CD4-positive, CD25-positive, alpha-beta regulatory T cell (primary cell): ENCODE measurements around the gene ZRANB3. TPM values are rescaled to one million over a fixed set of nuclear protein-coding genes. Genes with fewer than 3 reads are reported as not detected.

ENCODE experiments used
- ATAC-seq, 2 donors: fragments of 150-1000 bp; cut with Tn5 transposase; one replicate each; pipeline ENCODE4 v1.10.0; 2021; ENCODE audit warnings: low read depth in 2 of 2, moderate number of reproducible peaks in 2 of 2, moderate library complexity in 1 of 2
- DNase-seq, 3 donors: peaks; one replicate each; pipeline versions ENCODE4 v3.0.0 to v3.0.0-alpha.2; 2012 to 2022; ENCODE audit warnings: mixed read lengths in 1 of 3
- H3K27ac ChIP-seq: one replicate; pipeline ENCODE4 v1.7.0; 2013; ENCODE audit warnings: mild to moderate bottlenecking, low read length; ENCODE audit not compliant: insufficient read depth, poor library complexity, severe bottlenecking
- H3K27me3 ChIP-seq: one replicate; pipeline ENCODE4 v1.7.0; 2013; ENCODE audit warnings: low read length; ENCODE audit not compliant: control insufficient read depth, insufficient read depth
- H3K36me3 ChIP-seq: one replicate; pipeline ENCODE4 v1.7.0; 2013; ENCODE audit warnings: mild to moderate bottlenecking, low read length, moderate library complexity; ENCODE audit not compliant: control insufficient read depth, insufficient read depth
- H3K4me1 ChIP-seq: 2 replicates; pipeline ENCODE4 v1.7.0; 2013; ENCODE audit warnings: mild to moderate bottlenecking, low read length; ENCODE audit not compliant: insufficient read depth, control insufficient read depth, poor library complexity, severe bottlenecking
- H3K4me3 ChIP-seq: one replicate; pipeline ENCODE4 v1.7.0; 2013; ENCODE audit warnings: low read depth, mild to moderate bottlenecking, low read length, moderate library complexity
- H3K9me3 ChIP-seq, 2 experiments: 1 replicate in 1 of 2; 2 replicates in 1 of 2; pipeline ENCODE4 v1.7.0; 2013; ENCODE audit warnings: low read length in 2 of 2, mild to moderate bottlenecking in 1 of 2, moderate library complexity in 1 of 2; ENCODE audit not compliant: control insufficient read depth in 2 of 2
- H3K27ac Mint-ChIP-seq, 3 donors: one replicate each; pipeline ENCODE4 v1.8.0; 2020 to 2022; ENCODE audit warnings: mild to moderate bottlenecking in 3 of 3, mixed read lengths in 3 of 3, moderate library complexity in 2 of 3
- H3K27me3 Mint-ChIP-seq: one replicate; pipeline ENCODE4 v1.8.0; 2022; ENCODE audit warnings: mild to moderate bottlenecking, mixed read lengths
- H3K36me3 Mint-ChIP-seq: one replicate; pipeline ENCODE4 v1.8.0; 2020; ENCODE audit warnings: mixed read lengths
- H3K4me1 Mint-ChIP-seq, 4 donors: one replicate each; pipeline ENCODE4 v1.8.0; 2020 to 2022; ENCODE audit warnings: mixed read lengths in 4 of 4, mild to moderate bottlenecking in 1 of 4
- H3K4me3 Mint-ChIP-seq, 4 donors: one replicate each; pipeline ENCODE4 v1.8.0; 2020 to 2022; ENCODE audit warnings: mild to moderate bottlenecking in 4 of 4, mixed read lengths in 4 of 4, moderate library complexity in 3 of 4
- H3K9me3 Mint-ChIP-seq, 7 donors: one replicate each; pipeline ENCODE4 v1.8.0; 2020 to 2022; ENCODE audit warnings: mixed read lengths in 7 of 7, mild to moderate bottlenecking in 3 of 7, moderate library complexity in 2 of 7
- polyA plus RNA-seq, 4 donors: library from polyadenylated mRNA; unstranded; fragments of 300-500 nt; fragmentation: Illumina TruSeq; gene quantifications; one replicate each; pipeline ENCODE4 v1.2.3, GENCODE V29; 2021
- total RNA-seq: library from RNA; stranded (reverse); gene quantifications from one replicate; pipeline ENCODE4 v1.2.3, GENCODE V29; 2022

The ZRANB3 gene
- total and polyA plus RNA-seq, 5 donors from 2014 or later: 2.2 to 4.6 (median 3.1) TPM

GRCh38 chr2:135099802-135100483 lies 431.1 kb downstream of the ZRANB3 start:
- Mint-ChIP-seq H3K4me1 (peaks cover 11 to 23% (median 17%) of the 10 kb centered on the region in 4 donors), H3K36me3 (peaks cover 40% of the 10 kb centered on the region), H3K27me3 (no peaks in the 10 kb centered on the region), H3K27ac (peak overlapping the region in 1 of 3 donors; percentile 6), H3K9me3 (peaks cover 0 to 7% (median 0%) of the 10 kb centered on the region in 7 donors), H3K4me3 (no peak overlapping the region)
- Histone ChIP-seq H3K9me3 (no peaks in the 10 kb centered on the region), H3K4me1 (no peaks in the 10 kb centered on the region), H3K27me3 (no peaks in the 10 kb centered on the region), H3K36me3 (peaks cover 23% of the 10 kb centered on the region), H3K27ac (no peak overlapping the region), H3K4me3 (no peak overlapping the region)
- ATAC-seq (no peak), DNase-seq (no peak)

GRCh38 chr2:135097532-135098231 lies 433.3 kb downstream of the ZRANB3 start:
- Histone ChIP-seq H3K36me3 (peaks cover 26% of the 10 kb centered on the region), H3K4me1 (no peaks in the 10 kb centered on the region), H3K9me3 (no peaks in the 10 kb centered on the region), H3K4me3 (no peak overlapping the region), H3K27me3 (no peaks in the 10 kb centered on the region), H3K27ac (no peak overlapping the region)
- DNase-seq (no peak), ATAC-seq (no peak)
- no peaks in the 10 kb centered on the region for H3K27me3 Mint-ChIP-seq
- H3K4me3 Mint-ChIP-seq: peak overlapping the region in 1 of 4 donors; percentile 2
- H3K4me1 Mint-ChIP-seq: peaks cover 5 to 25% (median 19%) of the 10 kb centered on the region in 4 donors
- peak overlapping the region in 2 of 3 donors; percentile 8 to 45 for H3K27ac Mint-ChIP-seq
- H3K36me3 Mint-ChIP-seq: peaks cover 41% of the 10 kb centered on the region
- H3K9me3 Mint-ChIP-seq: no peaks in the 10 kb centered on the region

GRCh38 chr2:135096665-135097446 lies 434.2 kb downstream of the ZRANB3 start:
- no peaks in the 10 kb centered on the region for H3K27me3 Mint-ChIP-seq
- Histone ChIP-seq H3K27ac (no peak overlapping the region), H3K4me3 (no peak overlapping the region), H3K9me3 (no peaks in the 10 kb centered on the region), H3K4me1 (no peaks in the 10 kb centered on the region), H3K27me3 (no peaks in the 10 kb centered on the region), H3K36me3 (peaks cover 32% of the 10 kb centered on the region)
- ATAC-seq (no peak), DNase-seq (no peak)
- no peak overlapping the region for H3K4me3 Mint-ChIP-seq
- peaks cover 5 to 23% (median 19%) of the 10 kb centered on the region in 4 donors for H3K4me1 Mint-ChIP-seq
- no peaks in the 10 kb centered on the region for H3K9me3 Mint-ChIP-seq
- H3K27ac Mint-ChIP-seq: no peak overlapping the region
- H3K36me3 Mint-ChIP-seq: peaks cover 40% of the 10 kb centered on the region

GRCh38 chr2:135095591-135095990 lies 435.4 kb downstream of the ZRANB3 start:
- Mint-ChIP-seq H3K4me1 (peaks cover 5 to 25% (median 21%) of the 10 kb centered on the region in 4 donors), H3K36me3 (peaks cover 39% of the 10 kb centered on the region), H3K27ac (no peak overlapping the region), H3K9me3 (no peaks in the 10 kb centered on the region), H3K27me3 (no peaks in the 10 kb centered on the region), H3K4me3 (no peak overlapping the region)
- H3K36me3 ChIP-seq: peaks cover 35% of the 10 kb centered on the region
- H3K27ac ChIP-seq: no peak overlapping the region
- no peaks in the 10 kb centered on the region for H3K4me1 ChIP-seq
- ATAC-seq (no peak), DNase-seq (no peak)
- no peak overlapping the region for H3K4me3 ChIP-seq
- H3K27me3 ChIP-seq: no peaks in the 10 kb centered on the region
- H3K9me3 ChIP-seq: no peaks in the 10 kb centered on the region

GRCh38 chr2:135094508-135094907 lies 436.5 kb downstream of the ZRANB3 start:
- no peak overlapping the region for H3K4me3 ChIP-seq
- no peaks in the 10 kb centered on the region for H3K4me1 ChIP-seq
- H3K27me3 ChIP-seq: no peaks in the 10 kb centered on the region
- H3K27ac ChIP-seq: no peak overlapping the region
- no peak overlapping the region for H3K4me3 Mint-ChIP-seq
- peaks cover 38% of the 10 kb centered on the region for H3K36me3 ChIP-seq
- H3K9me3 Mint-ChIP-seq: peaks cover 0 to 1% (median 0%) of the 10 kb centered on the region in 7 donors
- DNase-seq: no peak
- ATAC-seq: no peak
- peaks cover 5 to 22% (median 18%) of the 10 kb centered on the region in 4 donors for H3K4me1 Mint-ChIP-seq
- peaks cover 41% of the 10 kb centered on the region for H3K36me3 Mint-ChIP-seq
- H3K9me3 ChIP-seq: no peaks in the 10 kb centered on the region
- no peaks in the 10 kb centered on the region for H3K27me3 Mint-ChIP-seq
- peak overlapping the region in 1 of 3 donors; percentile 10 for H3K27ac Mint-ChIP-seq

- peaks cover 48% of the 10 kb centered on the region for H3K36me3 Mint-ChIP-seq
- H3K36me3 ChIP-seq: peaks cover 41% of the 10 kb centered on the region
These were observed 437.2 kb downstream of the ZRANB3 start for GRCh38 chr2:135093670-135094330.

GRCh38 chr2:135093193-135093592 lies 437.8 kb downstream of the ZRANB3 start:
- H3K36me3 ChIP-seq: peaks cover 41% of the 10 kb centered on the region
- Mint-ChIP-seq H3K36me3 (peaks cover 50% of the 10 kb centered on the region), H3K9me3 (peaks cover 0 to 7% (median 3%) of the 10 kb centered on the region in 7 donors), H3K27ac (no peak overlapping the region), H3K4me1 (peaks cover 5 to 15% (median 10%) of the 10 kb centered on the region in 4 donors), H3K27me3 (no peaks in the 10 kb centered on the region), H3K4me3 (no peak overlapping the region)
- H3K27ac ChIP-seq: no peak overlapping the region
- no peak overlapping the region for H3K4me3 ChIP-seq
- H3K27me3 ChIP-seq: no peaks in the 10 kb centered on the region
- H3K4me1 ChIP-seq: no peaks in the 10 kb centered on the region
- H3K9me3 ChIP-seq: no peaks in the 10 kb centered on the region
- DNase-seq (no peak), ATAC-seq (no peak)

More at GRCh38 chr2:135093670-135094330, 437.2 kb downstream of the ZRANB3 start:
- DNase-seq (no peak), ATAC-seq (no peak)
- no peaks in the 10 kb centered on the region for H3K9me3 ChIP-seq
- H3K4me3 ChIP-seq: no peak overlapping the region
- H3K27me3 Mint-ChIP-seq: no peaks in the 10 kb centered on the region
- peaks cover 5 to 16% (median 11%) of the 10 kb centered on the region in 4 donors for H3K4me1 Mint-ChIP-seq
- H3K27me3 ChIP-seq: no peaks in the 10 kb centered on the region
- no peak overlapping the region for H3K27ac ChIP-seq
- H3K4me1 ChIP-seq: no peaks in the 10 kb centered on the region
- H3K4me3 Mint-ChIP-seq: no peak overlapping the region
- peak overlapping the region in 1 of 3 donors; percentile 70 for H3K27ac Mint-ChIP-seq
- H3K9me3 Mint-ChIP-seq: peaks cover 0 to 7% (median 3%) of the 10 kb centered on the region in 7 donors
